Astrocyte of the spinal cord (primary cell): ENCODE results near the gene ANKRD2.
A peak's percentile ranks its signal among the peaks of the same experiment; 100 is the strongest.
"Not testable (repeated sequence)": the region's sequence is repeated elsewhere in the genome, so short reads cannot be mapped to it uniquely, and the experiment has no call there.

Experiments
- DNase-seq: peaks from one replicate; pipeline ENCODE4 v3.0.0; 2011; ENCODE audit warnings: low read depth, low spot score
- H3K4me3 ChIP-seq: 2 replicates; pipeline ENCODE4 v1.5.1; 2011; ENCODE audit warnings: low read depth, mild to moderate bottlenecking, low read length, moderate library complexity
- CTCF ChIP-seq: IDR thresholded peaks from 2 replicates; pipeline ENCODE4 v1.5.1; 2012; ENCODE audit warnings: low read depth, mild to moderate bottlenecking, low read length, inconsistent platforms
- in situ Hi-C: cut with HindIII; loops from 2 replicates; pipeline ENCODE4 v1.10.0; 2017; ENCODE audit warnings: low sequenced_read_pairs

ANKRD2 gene

GRCh38 chr10:97551271-97551670, 21.3 kb upstream of the ANKRD2 start:
- no peak for TF ChIP-seq CTCF
- in situ Hi-C loops = no loop called here
- no peak for DNase-seq
- no peak overlapping the region for H3K4me3 ChIP-seq

- peak; percentile 95 for TF ChIP-seq CTCF
Measured at GRCh38 chr10:97553575-97554031, 19.0 kb upstream of the ANKRD2 start.

GRCh38 chr10:97554336-97554735, 18.2 kb upstream of the ANKRD2 start:
- DNase-seq, H3K4me3 ChIP-seq, in situ Hi-C loops: not testable (repeated sequence)

More at GRCh38 chr10:97553575-97554031, 19.0 kb upstream of the ANKRD2 start:
- in situ Hi-C loops = no loop called here
- peak; percentile 73 for DNase-seq
- no peak overlapping the region for H3K4me3 ChIP-seq

- H3K4me3 ChIP-seq, in situ Hi-C loops, DNase-seq: not testable (repeated sequence)
Measured at GRCh38 chr10:97555541-97555940, 17.0 kb upstream of the ANKRD2 start.

- H3K4me3 ChIP-seq, in situ Hi-C loops: not testable (repeated sequence)
- DNase-seq = peak; percentile 16
Measured at GRCh38 chr10:97560731-97561381, 11.7 kb upstream of the ANKRD2 start.

- in situ Hi-C loops, DNase-seq, H3K4me3 ChIP-seq: not testable (repeated sequence)
Measured at GRCh38 chr10:97561386-97562077, 11.0 kb upstream of the ANKRD2 start.

GRCh38 chr10:97562329-97562728, 10.2 kb upstream of the ANKRD2 start:
- in situ Hi-C loops, DNase-seq, H3K4me3 ChIP-seq: not testable (repeated sequence)

GRCh38 chr10:97563337-97563736, 9.2 kb upstream of the ANKRD2 start:
- H3K4me3 ChIP-seq = no peak overlapping the region
- TF ChIP-seq CTCF = no peak
- in situ Hi-C loops = no loop called here
- no peak for DNase-seq

- no peak for DNase-seq
- in situ Hi-C loops = no loop called here
- TF ChIP-seq CTCF = no peak
- no peak overlapping the region for H3K4me3 ChIP-seq
Measured at GRCh38 chr10:97564776-97565175, 7.8 kb upstream of the ANKRD2 start.
